Measurements from ENCODE around the gene DGKH.

The DGKH gene

DNA sequence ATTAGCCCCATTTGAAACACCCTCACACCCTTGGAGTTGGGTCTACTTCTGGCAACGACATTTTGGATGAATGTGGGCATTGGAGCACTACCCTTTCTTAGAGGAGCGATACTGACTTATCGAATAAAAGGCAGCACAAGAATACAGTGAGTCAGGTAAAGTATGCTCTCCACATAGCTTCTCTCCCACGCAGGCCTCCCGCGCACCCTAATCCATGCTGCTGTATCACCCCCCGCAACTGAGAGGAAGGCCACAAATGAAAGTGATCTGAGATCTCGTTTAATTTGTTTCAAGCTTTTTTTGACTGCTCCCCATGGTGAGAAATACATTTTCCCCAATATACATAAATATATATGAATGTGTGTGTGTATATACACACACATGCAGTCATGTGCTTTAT is 198.1 kb downstream of the DGKH start:
- Histone ChIP-seq H3K27ac (no peak overlapping the region), H3K4me3 (ENCODE audit: low read depth, low read length) (no peak overlapping the region), H3K27me3 (ENCODE audit: insufficient read depth, low read depth, severe bottlenecking) (no peaks in the 10 kb centered on the region), H3K36me3 (no peaks in the 10 kb centered on the region), H3K9me3 (ENCODE audit: severe bottlenecking) (no peaks in the 10 kb centered on the region)
- DNase-seq = no peak
- TF ChIP-seq, protein P1, sequence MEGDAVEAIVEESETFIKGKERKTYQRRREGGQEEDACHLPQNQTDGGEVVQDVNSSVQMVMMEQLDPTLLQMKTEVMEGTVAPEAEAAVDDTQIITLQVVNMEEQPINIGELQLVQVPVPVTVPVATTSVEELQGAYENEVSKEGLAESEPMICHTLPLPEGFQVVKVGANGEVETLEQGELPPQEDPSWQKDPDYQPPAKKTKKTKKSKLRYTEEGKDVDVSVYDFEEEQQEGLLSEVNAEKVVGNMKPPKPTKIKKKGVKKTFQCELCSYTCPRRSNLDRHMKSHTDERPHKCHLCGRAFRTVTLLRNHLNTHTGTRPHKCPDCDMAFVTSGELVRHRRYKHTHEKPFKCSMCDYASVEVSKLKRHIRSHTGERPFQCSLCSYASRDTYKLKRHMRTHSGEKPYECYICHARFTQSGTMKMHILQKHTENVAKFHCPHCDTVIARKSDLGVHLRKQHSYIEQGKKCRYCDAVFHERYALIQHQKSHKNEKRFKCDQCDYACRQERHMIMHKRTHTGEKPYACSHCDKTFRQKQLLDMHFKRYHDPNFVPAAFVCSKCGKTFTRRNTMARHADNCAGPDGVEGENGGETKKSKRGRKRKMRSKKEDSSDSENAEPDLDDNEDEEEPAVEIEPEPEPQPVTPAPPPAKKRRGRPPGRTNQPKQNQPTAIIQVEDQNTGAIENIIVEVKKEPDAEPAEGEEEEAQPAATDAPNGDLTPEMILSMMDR (IDR thresholded peaks at IDR 0.05; ENCODE audit: low read depth, low read length) = no peak

DNA sequence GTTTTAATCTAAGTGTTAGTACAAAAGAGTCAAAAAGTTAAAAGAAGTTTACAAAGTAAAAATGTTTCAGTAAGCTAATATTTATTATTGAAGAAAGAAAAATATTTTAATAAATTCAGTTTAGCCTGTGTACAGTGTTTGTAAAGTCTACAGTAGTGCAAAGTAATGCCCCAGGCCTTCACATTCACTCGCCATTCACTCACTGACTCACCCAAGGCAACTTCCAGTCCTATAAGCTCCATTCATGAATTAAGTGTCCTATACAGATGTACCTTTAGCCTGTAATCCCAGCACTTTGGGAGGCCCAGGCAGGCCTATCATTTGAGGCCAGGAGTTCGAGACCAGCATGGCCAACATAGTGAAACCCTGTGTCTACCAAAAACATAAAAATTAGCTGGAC is 199.4 kb downstream of the DGKH start:
- no peaks in the 10 kb centered on the region for H3K27me3 ChIP-seq (ENCODE audit: insufficient read depth, low read depth, severe bottlenecking)
- no peak overlapping the region for H3K27ac ChIP-seq
- H3K4me3 ChIP-seq (ENCODE audit: low read depth, low read length) = no peak overlapping the region
- no peaks in the 10 kb centered on the region for H3K9me3 ChIP-seq (ENCODE audit: severe bottlenecking)
- DNase-seq = no peak
- H3K36me3 ChIP-seq = no peaks in the 10 kb centered on the region
- TF ChIP-seq, protein P1 (IDR thresholded peaks at IDR 0.05; ENCODE audit: low read depth, low read length) = no peak

DNA sequence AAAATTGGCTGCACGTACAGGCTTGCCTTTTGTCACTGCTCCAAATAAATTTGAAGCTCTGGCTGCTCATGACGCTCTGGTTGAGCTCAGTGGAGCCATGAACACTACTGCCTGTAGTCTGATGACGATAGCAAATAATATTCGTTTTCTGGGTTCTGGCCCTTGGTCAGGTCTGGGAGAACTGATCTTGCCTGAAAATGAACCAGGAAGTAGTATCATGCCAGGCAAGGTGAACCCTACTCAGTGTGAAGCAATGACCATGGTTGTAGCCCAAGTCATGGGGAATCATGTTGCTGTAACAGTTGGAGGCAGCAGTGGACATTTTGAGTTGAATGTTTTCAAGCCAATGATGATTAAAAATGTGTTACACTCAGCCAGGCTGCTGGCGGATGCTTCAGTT is 207.4 kb downstream of the DGKH start:
- TF ChIP-seq, protein P1 (IDR thresholded peaks at IDR 0.05; ENCODE audit: low read depth, low read length) = no peak
- Histone ChIP-seq H3K4me3 (ENCODE audit: low read depth, low read length) (no peak overlapping the region), H3K27me3 (ENCODE audit: insufficient read depth, low read depth, severe bottlenecking) (no peaks in the 10 kb centered on the region), H3K36me3 (no peaks in the 10 kb centered on the region), H3K9me3 (ENCODE audit: severe bottlenecking) (no peaks in the 10 kb centered on the region), H3K27ac (no peak overlapping the region)
- no peak for DNase-seq

DNA sequence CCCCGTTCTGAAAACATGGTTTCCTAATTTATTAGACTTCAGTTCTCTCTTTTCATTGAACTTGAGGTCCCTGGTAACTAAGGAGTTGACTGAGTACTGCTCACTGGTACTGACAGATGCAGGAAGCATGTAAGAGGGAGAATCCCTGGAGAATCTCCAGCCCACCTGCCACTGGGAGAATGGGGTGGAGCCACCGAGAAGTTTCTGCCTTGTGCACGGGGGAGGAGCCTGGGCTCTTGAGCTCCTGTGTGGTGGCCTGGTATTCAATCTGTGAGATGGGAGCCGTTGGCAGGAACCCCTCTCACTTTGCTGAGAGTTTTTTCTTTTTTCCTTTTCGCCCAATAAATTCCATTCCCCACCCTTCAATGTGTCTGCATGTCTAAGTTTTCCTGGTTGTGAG is 210.3 kb downstream of the DGKH start:
- H3K27ac ChIP-seq = no peak overlapping the region
- H3K27me3 ChIP-seq (ENCODE audit: insufficient read depth, low read depth, severe bottlenecking) = no peaks in the 10 kb centered on the region
- TF ChIP-seq, protein P1 (IDR thresholded peaks at IDR 0.05; ENCODE audit: low read depth, low read length) = no peak
- H3K9me3 ChIP-seq (ENCODE audit: severe bottlenecking) = no peaks in the 10 kb centered on the region
- H3K36me3 ChIP-seq = no peaks in the 10 kb centered on the region
- peak; percentile 9 for DNase-seq
- H3K4me3 ChIP-seq (ENCODE audit: low read depth, low read length) = no peak overlapping the region

DNA sequence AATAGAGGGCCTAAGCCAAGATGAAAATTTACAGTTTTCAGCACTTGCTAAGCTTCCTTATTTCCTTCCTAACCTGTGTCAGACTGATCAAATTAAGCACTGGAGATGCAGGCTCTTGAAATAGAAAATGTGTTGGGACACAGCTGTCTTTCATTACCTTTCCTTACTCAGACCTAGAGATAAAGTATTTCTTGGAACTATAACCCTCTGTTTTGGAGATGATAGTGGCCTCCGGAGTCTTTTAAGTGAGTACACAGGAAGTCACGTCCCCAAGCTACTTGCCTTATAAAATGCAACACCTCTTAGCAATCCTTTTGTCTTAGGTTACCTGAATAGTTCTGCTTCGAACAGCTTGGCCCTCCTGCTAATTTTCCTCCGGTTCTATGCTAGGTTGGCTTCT is 211.1 kb downstream of the DGKH start:
- Histone ChIP-seq H3K36me3 (no peaks in the 10 kb centered on the region), H3K9me3 (ENCODE audit: severe bottlenecking) (no peaks in the 10 kb centered on the region), H3K4me3 (ENCODE audit: low read depth, low read length) (no peak overlapping the region), H3K27me3 (ENCODE audit: insufficient read depth, low read depth, severe bottlenecking) (no peaks in the 10 kb centered on the region), H3K27ac (no peak overlapping the region)
- DNase-seq = no peak
- TF ChIP-seq, protein P1 (IDR thresholded peaks at IDR 0.05; ENCODE audit: low read depth, low read length) = no peak

DNA sequence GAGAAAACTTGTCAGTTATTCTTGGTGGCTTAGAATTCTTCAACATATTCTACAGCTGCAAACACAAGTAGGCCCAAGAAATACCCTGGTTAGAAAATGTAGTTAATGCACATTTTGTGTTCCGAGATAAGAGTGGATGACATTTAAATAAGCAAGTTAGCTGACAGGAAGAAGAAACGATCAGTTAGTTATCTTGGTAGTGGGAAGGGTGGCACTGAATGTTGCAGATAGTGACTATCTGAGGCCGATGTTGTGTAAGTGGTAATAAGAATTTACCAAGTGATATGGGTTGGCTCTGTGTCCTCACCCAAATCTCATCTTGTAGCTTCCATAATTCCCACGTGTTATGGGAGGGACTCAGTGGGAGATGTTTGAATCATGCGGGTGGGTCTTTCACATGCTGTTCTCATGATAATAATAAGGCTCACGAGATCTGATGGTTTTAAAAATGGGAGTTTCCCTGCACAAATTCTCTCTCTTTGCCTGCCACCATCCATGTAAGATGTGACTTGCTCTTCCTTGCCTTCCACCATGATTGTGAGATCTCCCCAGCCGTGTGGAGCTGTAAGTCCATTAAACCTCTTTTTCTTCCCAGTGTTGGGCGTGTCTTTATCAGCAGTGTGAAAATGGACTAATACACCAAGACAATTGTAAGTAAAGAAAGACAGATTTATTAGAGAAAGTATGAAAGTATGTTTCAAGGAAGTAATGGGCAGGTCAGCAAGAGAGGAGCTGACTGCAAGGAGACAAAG is 212.6 kb downstream of the DGKH start:
- no peak for DNase-seq
- H3K36me3 ChIP-seq = no peaks in the 10 kb centered on the region
- TF ChIP-seq, protein P1 (IDR thresholded peaks at IDR 0.05; ENCODE audit: low read depth, low read length) = no peak
- no peak overlapping the region for H3K27ac ChIP-seq
- H3K27me3 ChIP-seq (ENCODE audit: insufficient read depth, low read depth, severe bottlenecking) = no peaks in the 10 kb centered on the region
- no peak overlapping the region for H3K4me3 ChIP-seq (ENCODE audit: low read depth, low read length)
- no peaks in the 10 kb centered on the region for H3K9me3 ChIP-seq (ENCODE audit: severe bottlenecking)
